ENCODE results near the gene PPP1CA. TPM values are rescaled to one million over a fixed set of nuclear protein-coding genes. Genes with fewer than 3 reads are reported as not detected.
A peak's percentile ranks its signal among the peaks of the same experiment; 100 is the strongest.

The PPP1CA gene
- total RNA-seq, 3 donors from 2014 or later (not counting 1 experiment from before 2014, with no cell fraction given), result 222 to 245 (median 233) TPM

- Mint-ChIP-seq H3K27ac (peak overlapping the region in 1 of 2 donors; percentile 99), H3K36me3 (no peaks in the 10 kb centered on the region), H3K4me3 (no peak overlapping the region), H3K4me1 (peaks cover 23 to 35% of the 10 kb centered on the region in 2 donors), H3K27me3 (ENCODE audit: low read depth in 2 of 2) (peaks cover 0 to 9% of the 10 kb centered on the region in 2 donors), H3K9me3 (no peaks in the 10 kb centered on the region)
- H3K4me3 ChIP-seq (ENCODE audit: low read length), result no peak overlapping the region
- H3K36me3 ChIP-seq (ENCODE audit: control insufficient read depth, insufficient read depth, low read length), result no peaks in the 10 kb centered on the region
- H3K27me3 ChIP-seq (ENCODE audit: control insufficient read depth, insufficient read depth, low read length), result no peaks in the 10 kb centered on the region
- intact Hi-C loops (cut with micrococcal nuclease), result no loop called here
- WGBS (ENCODE audit: insufficient coverage), result 93% methylated on average over 11 of the region's 11 CpGs
- no peaks in the 10 kb centered on the region for H3K9me3 ChIP-seq (ENCODE audit: control insufficient read depth, insufficient read depth, low read length)
- DNase-seq (peak in 1 of 2 donors; percentile 5), ATAC-seq (no peak)
- peaks cover 74% of the 10 kb centered on the region for H3K4me1 ChIP-seq (ENCODE audit: control insufficient read depth, insufficient read depth, low read length)
- H3K27ac ChIP-seq (ENCODE audit: low read length), result no peak overlapping the region
- no peak for TF ChIP-seq CTCF (IDR thresholded peaks at IDR 0.05)
These were observed 46.5 kb downstream of the PPP1CA start for GRCh38 chr11:67355023-67355793.

- Histone ChIP-seq H3K36me3 (ENCODE audit: control insufficient read depth, insufficient read depth, low read length) (no peaks in the 10 kb centered on the region), H3K27ac (ENCODE audit: low read length) (peak overlapping the region; percentile 97), H3K4me1 (ENCODE audit: control insufficient read depth, insufficient read depth, low read length) (peaks cover 78% of the 10 kb centered on the region), H3K27me3 (ENCODE audit: control insufficient read depth, insufficient read depth, low read length) (no peaks in the 10 kb centered on the region), H3K9me3 (ENCODE audit: control insufficient read depth, insufficient read depth, low read length) (no peaks in the 10 kb centered on the region), H3K4me3 (ENCODE audit: low read length) (no peak overlapping the region)
- Mint-ChIP-seq H3K27me3 (ENCODE audit: low read depth in 2 of 2) (peaks cover 0 to 9% of the 10 kb centered on the region in 2 donors), H3K36me3 (no peaks in the 10 kb centered on the region), H3K4me3 (peak overlapping the region; percentile 97), H3K4me1 (peaks cover 23 to 41% of the 10 kb centered on the region in 2 donors), H3K9me3 (no peaks in the 10 kb centered on the region), H3K27ac (peak overlapping the region; percentile 96 to 99)
- 65% methylated on average over 7 of the region's 8 CpGs for WGBS (ENCODE audit: insufficient coverage)
- intact Hi-C loops (cut with micrococcal nuclease), result no loop called here
- ATAC-seq, result no peak
- peak in 1 of 2 donors; percentile 39 for DNase-seq
- TF ChIP-seq CTCF (IDR thresholded peaks at IDR 0.05), result no peak
These were observed 47.3 kb downstream of the PPP1CA start for GRCh38 chr11:67354075-67355022.

- H3K9me3 ChIP-seq (ENCODE audit: control insufficient read depth, insufficient read depth, low read length), result no peaks in the 10 kb centered on the region
- H3K4me1 ChIP-seq (ENCODE audit: control insufficient read depth, insufficient read depth, low read length), result peaks cover 78% of the 10 kb centered on the region
- Mint-ChIP-seq H3K9me3 (no peaks in the 10 kb centered on the region), H3K27ac (peak within 1 kb of the TSS; percentile 96 to 99), H3K36me3 (no peaks in the 10 kb centered on the region), H3K4me1 (peaks cover 23 to 41% of the 10 kb centered on the region in 2 donors), H3K27me3 (ENCODE audit: low read depth in 2 of 2) (peaks cover 0 to 4% of the 10 kb centered on the region in 2 donors), H3K4me3 (peak within 1 kb of the TSS; percentile 97)
- H3K27ac ChIP-seq (ENCODE audit: low read length), result peak within 1 kb of the TSS; percentile 97
- H3K27me3 ChIP-seq (ENCODE audit: control insufficient read depth, insufficient read depth, low read length), result no peaks in the 10 kb centered on the region
- peak within 1 kb of the TSS; percentile 73 for H3K4me3 ChIP-seq (ENCODE audit: low read length)
- no peak for TF ChIP-seq CTCF (IDR thresholded peaks at IDR 0.05)
- no peaks in the 10 kb centered on the region for H3K36me3 ChIP-seq (ENCODE audit: control insufficient read depth, insufficient read depth, low read length)
- intact Hi-C loops (cut with micrococcal nuclease), result loop anchor here (1.0 kb wide), 2 partner anchors 36 to 155 kb away; partner anchors contain the start of gene CDK2AP2
- under 1% methylated on average over 36 of the region's 37 CpGs for WGBS (ENCODE audit: insufficient coverage)
- DNase-seq (peak; percentile 95 to 96), ATAC-seq (peak; percentile 82 to 94 (median 89))
These were observed 48.2 kb downstream of the PPP1CA start, which contains the start of gene POLD4 for GRCh38 chr11:67353317-67354074. Gene POLD4 (minus strand): TSS chr11:67353546. CDS start chr11:67353399, 147 bp downstream.
